ENCODE results near the gene SLC34A1. TPM values are rescaled to one million over a fixed set of nuclear protein-coding genes. Genes with fewer than 3 reads are reported as not detected.

SLC34A1 gene
- total RNA-seq, 1 experiment from 2014 or later, result 0.28 TPM

- CTCF ChIA-PET, result interaction anchor here (1.9 kb wide), 1 partner anchor 9 kb away, joined by 5 read pairs; no protein-coding TSS in a partner anchor
- Histone ChIP-seq H3K79me2 (ENCODE audit: low read depth) (no peaks in the 10 kb centered on the region), H3K4me2 (no peak overlapping the region), H3F3A (ENCODE audit: insufficient read depth, low read depth) (peaks cover 22% of the 10 kb centered on the region), H3K4me3 (no peak overlapping the region), H3K27me3 (ENCODE audit: insufficient read depth, low read depth) (no peaks in the 10 kb centered on the region), H2AFZ (no peak overlapping the region), H3K27ac (no peak overlapping the region), H3K36me3 (ENCODE audit: low read depth) (no peaks in the 10 kb centered on the region), H3K4me1 (replicated peaks; ENCODE audit: insufficient read depth) (peaks cover 25% of the 10 kb centered on the region), H3K9me2 (ENCODE audit: insufficient read depth) (no peaks in the 10 kb centered on the region), H4K20me1 (ENCODE audit: insufficient read depth) (no peaks in the 10 kb centered on the region), H3K9me3 (ENCODE audit: insufficient read depth, low read depth) (no peaks in the 10 kb centered on the region)
- DNase-seq, result no peak
- no TSS peak for BruUV-seq (replicated peaks)
- POLR2A ChIA-PET (ENCODE audit: unreplicated experiment), result no interaction called here
- no peak for TF ChIP-seq EZH2 (IDR thresholded peaks at IDR 0.05; ENCODE audit: low read depth)
- intact Hi-C loops (cut with micrococcal nuclease; ENCODE audit: unreplicated experiment), result loop anchor here (5.0 kb wide), 1 partner anchor 41 kb away; the partner anchor contains the start of gene LMAN2
These were observed 9.1 kb downstream of the SLC34A1 start for GRCh38 chr5:177393206-177393765.

- POLR2A ChIA-PET (ENCODE audit: unreplicated experiment), result interaction anchor here (0.6 kb wide), 1 partner anchor 82 kb away, joined by 7 read pairs; no protein-coding TSS in a partner anchor
These were observed 9.8 kb downstream of the SLC34A1 start for GRCh38 chr5:177393990-177394389.

GRCh38 chr5:177396078-177396477, 11.8 kb downstream of the SLC34A1 start:
- TF ChIP-seq CTCF (conservative IDR thresholded peaks at IDR 0.05) (no peak), EZH2 (IDR thresholded peaks at IDR 0.05; ENCODE audit: low read depth) (no peak)
- H3K4me1 ChIP-seq (replicated peaks; ENCODE audit: insufficient read depth), result no peaks in the 10 kb centered on the region
- no peaks in the 10 kb centered on the region for H3K27me3 ChIP-seq (ENCODE audit: insufficient read depth, low read depth)
- DNase-seq, result no peak
- intact Hi-C loops (cut with micrococcal nuclease; ENCODE audit: unreplicated experiment), result no loop called here
- no TSS peak for BruUV-seq (replicated peaks)
- no peak overlapping the region for H2AFZ ChIP-seq
- no peak overlapping the region for H3K4me2 ChIP-seq
- no peaks in the 10 kb centered on the region for H3K36me3 ChIP-seq (ENCODE audit: low read depth)
- ChIA-PET CTCF (interaction anchor here (0.6 kb wide), 1 partner anchor 78 kb away, joined by 6 read pairs; no protein-coding TSS in a partner anchor), POLR2A (ENCODE audit: unreplicated experiment) (no interaction called here)
- no peak overlapping the region for H3K27ac ChIP-seq
- H3K9me3 ChIP-seq (ENCODE audit: insufficient read depth, low read depth), result no peaks in the 10 kb centered on the region
- H3K9me2 ChIP-seq (ENCODE audit: insufficient read depth), result no peaks in the 10 kb centered on the region
- H3K79me2 ChIP-seq (ENCODE audit: low read depth), result no peaks in the 10 kb centered on the region
- no peak overlapping the region for H3K4me3 ChIP-seq
- H4K20me1 ChIP-seq (ENCODE audit: insufficient read depth), result no peaks in the 10 kb centered on the region
- no peaks in the 10 kb centered on the region for H3F3A ChIP-seq (ENCODE audit: insufficient read depth, low read depth)

More at GRCh38 chr5:177393990-177394389, 9.8 kb downstream of the SLC34A1 start:
- Histone ChIP-seq H2AFZ (no peak overlapping the region), H3F3A (ENCODE audit: insufficient read depth, low read depth) (peaks cover 15% of the 10 kb centered on the region), H3K4me1 (replicated peaks; ENCODE audit: insufficient read depth) (peaks cover 18% of the 10 kb centered on the region), H3K79me2 (ENCODE audit: low read depth) (no peaks in the 10 kb centered on the region), H3K4me2 (no peak overlapping the region), H3K9me2 (ENCODE audit: insufficient read depth) (no peaks in the 10 kb centered on the region), H3K27ac (no peak overlapping the region), H3K9me3 (ENCODE audit: insufficient read depth, low read depth) (no peaks in the 10 kb centered on the region), H3K4me3 (no peak overlapping the region), H4K20me1 (ENCODE audit: insufficient read depth) (no peaks in the 10 kb centered on the region), H3K27me3 (ENCODE audit: insufficient read depth, low read depth) (no peaks in the 10 kb centered on the region), H3K36me3 (ENCODE audit: low read depth) (no peaks in the 10 kb centered on the region)
- no TSS peak for BruUV-seq (replicated peaks)
- intact Hi-C loops (cut with micrococcal nuclease; ENCODE audit: unreplicated experiment), result loop anchor here (5.0 kb wide), 1 partner anchor 42 kb away; the partner anchor contains the start of gene LMAN2
- CTCF ChIA-PET, result interaction anchor here (0.8 kb wide), 1 partner anchor 31 kb away, joined by 3 read pairs; no protein-coding TSS in a partner anchor
- TF ChIP-seq EZH2 (IDR thresholded peaks at IDR 0.05; ENCODE audit: low read depth), result no peak
- no peak for DNase-seq

- no peak overlapping the region for H2AFZ ChIP-seq
- TF ChIP-seq CTCF (conservative IDR thresholded peaks at IDR 0.05), result no peak
- TF ChIP-seq EZH2 (IDR thresholded peaks at IDR 0.05; ENCODE audit: low read depth), result no peak
- intact Hi-C loops (cut with micrococcal nuclease; ENCODE audit: unreplicated experiment), result no loop called here
- no peaks in the 10 kb centered on the region for H4K20me1 ChIP-seq (ENCODE audit: insufficient read depth)
- peaks cover 6% of the 10 kb centered on the region; the same call in 1 of the 2 replicates for H3F3A ChIP-seq (ENCODE audit: insufficient read depth, low read depth)
- H3K27me3 ChIP-seq (ENCODE audit: insufficient read depth, low read depth), result no peaks in the 10 kb centered on the region
- H3K4me2 ChIP-seq, result no peak overlapping the region
- no peaks in the 10 kb centered on the region for H3K36me3 ChIP-seq (ENCODE audit: low read depth)
- BruUV-seq (replicated peaks), result no TSS peak
- ChIA-PET POLR2A (ENCODE audit: unreplicated experiment) (no interaction called here), CTCF (no interaction called here)
- H3K27ac ChIP-seq, result no peak overlapping the region
- no peaks in the 10 kb centered on the region for H3K9me2 ChIP-seq (ENCODE audit: insufficient read depth)
- H3K79me2 ChIP-seq (ENCODE audit: low read depth), result no peaks in the 10 kb centered on the region
- DNase-seq, result no peak
- H3K4me3 ChIP-seq, result no peak overlapping the region
- no peaks in the 10 kb centered on the region for H3K4me1 ChIP-seq (replicated peaks; ENCODE audit: insufficient read depth)
- no peaks in the 10 kb centered on the region for H3K9me3 ChIP-seq (ENCODE audit: insufficient read depth, low read depth)
These were observed 12.6 kb downstream of the SLC34A1 start for GRCh38 chr5:177396807-177397206.

Measured in PC-9 (cell line).